Measurements from ENCODE around the gene MED15.
"Not testable (repeated sequence)": the region's sequence is repeated elsewhere in the genome, so short reads cannot be mapped to it uniquely, and the experiment has no call there.

- not testable (repeated sequence) for TF ChIP-seq CTCF (IDR thresholded peaks at IDR 0.05 in 8 of 11, conservative IDR thresholded peaks at IDR 0.05 in 3 of 11); POLR2AphosphoS5 (IDR thresholded peaks at IDR 0.05)
These were observed 24.3 kb upstream of the MED15 start for GRCh38 chr22:20483143-20483506.
